ENCODE results near the gene JAKMIP2. TPM values are rescaled to one million over a fixed set of nuclear protein-coding genes. Genes with fewer than 3 reads are reported as not detected.

Gene JAKMIP2
- total RNA-seq, 1 donor from 2014 or later, result 0.49 TPM

GRCh38 chr5:147801461-147801860 lies 18.9 kb upstream of the JAKMIP2 start:
- no peaks in the 10 kb centered on the region for H3K27me3 ChIP-seq
- no peak overlapping the region for H3K4me3 ChIP-seq
- no peaks in the 10 kb centered on the region for H3K9me3 ChIP-seq
- no peak overlapping the region for H3K27ac ChIP-seq
- intact Hi-C loops (cut with DNase I), result no loop called here
- no peaks in the 10 kb centered on the region for H3K36me3 ChIP-seq
- no peaks in the 10 kb centered on the region for H3K4me1 ChIP-seq
- no peak for TF ChIP-seq POLR2AphosphoS5 (IDR thresholded peaks at IDR 0.05; ENCODE audit: insufficient read depth in 1 of 2, low read depth in 1 of 2)
- TF ChIP-seq POLR2A (IDR thresholded peaks at IDR 0.05), result no peak
- TF ChIP-seq, protein P1, sequence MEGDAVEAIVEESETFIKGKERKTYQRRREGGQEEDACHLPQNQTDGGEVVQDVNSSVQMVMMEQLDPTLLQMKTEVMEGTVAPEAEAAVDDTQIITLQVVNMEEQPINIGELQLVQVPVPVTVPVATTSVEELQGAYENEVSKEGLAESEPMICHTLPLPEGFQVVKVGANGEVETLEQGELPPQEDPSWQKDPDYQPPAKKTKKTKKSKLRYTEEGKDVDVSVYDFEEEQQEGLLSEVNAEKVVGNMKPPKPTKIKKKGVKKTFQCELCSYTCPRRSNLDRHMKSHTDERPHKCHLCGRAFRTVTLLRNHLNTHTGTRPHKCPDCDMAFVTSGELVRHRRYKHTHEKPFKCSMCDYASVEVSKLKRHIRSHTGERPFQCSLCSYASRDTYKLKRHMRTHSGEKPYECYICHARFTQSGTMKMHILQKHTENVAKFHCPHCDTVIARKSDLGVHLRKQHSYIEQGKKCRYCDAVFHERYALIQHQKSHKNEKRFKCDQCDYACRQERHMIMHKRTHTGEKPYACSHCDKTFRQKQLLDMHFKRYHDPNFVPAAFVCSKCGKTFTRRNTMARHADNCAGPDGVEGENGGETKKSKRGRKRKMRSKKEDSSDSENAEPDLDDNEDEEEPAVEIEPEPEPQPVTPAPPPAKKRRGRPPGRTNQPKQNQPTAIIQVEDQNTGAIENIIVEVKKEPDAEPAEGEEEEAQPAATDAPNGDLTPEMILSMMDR (IDR thresholded peaks at IDR 0.05), result no peak
- DNase-seq (ENCODE audit: extremely low spot score in 2 of 2), result no peak

DNA sequence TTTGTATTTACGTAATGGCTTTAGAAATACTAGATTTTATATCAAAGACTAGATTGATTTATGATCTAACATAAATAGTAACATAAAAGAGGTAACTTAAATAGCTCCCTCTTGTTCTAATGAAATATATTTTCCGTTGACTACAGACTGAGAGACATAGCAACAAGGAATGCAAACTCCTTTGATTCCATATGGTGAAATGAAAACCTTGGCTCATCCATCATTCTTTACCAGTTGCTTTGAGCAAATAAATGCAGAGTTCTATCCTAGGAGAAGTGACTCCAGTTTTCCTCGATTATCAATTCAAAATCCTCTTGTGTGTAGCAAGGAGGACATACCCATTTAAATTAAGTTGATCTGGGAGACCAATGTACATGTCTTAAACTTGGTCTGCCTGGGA lies 18.0 kb upstream of the JAKMIP2 start:
- H3K4me3 ChIP-seq, result no peak overlapping the region
- H3K4me1 ChIP-seq, result no peaks in the 10 kb centered on the region
- H3K36me3 ChIP-seq, result no peaks in the 10 kb centered on the region
- intact Hi-C loops (cut with DNase I), result no loop called here
- H3K9me3 ChIP-seq, result no peaks in the 10 kb centered on the region
- TF ChIP-seq, protein P1 (IDR thresholded peaks at IDR 0.05), result no peak
- H3K27ac ChIP-seq, result no peak overlapping the region
- DNase-seq (ENCODE audit: extremely low spot score in 2 of 2), result no peak
- H3K27me3 ChIP-seq, result no peaks in the 10 kb centered on the region

DNA sequence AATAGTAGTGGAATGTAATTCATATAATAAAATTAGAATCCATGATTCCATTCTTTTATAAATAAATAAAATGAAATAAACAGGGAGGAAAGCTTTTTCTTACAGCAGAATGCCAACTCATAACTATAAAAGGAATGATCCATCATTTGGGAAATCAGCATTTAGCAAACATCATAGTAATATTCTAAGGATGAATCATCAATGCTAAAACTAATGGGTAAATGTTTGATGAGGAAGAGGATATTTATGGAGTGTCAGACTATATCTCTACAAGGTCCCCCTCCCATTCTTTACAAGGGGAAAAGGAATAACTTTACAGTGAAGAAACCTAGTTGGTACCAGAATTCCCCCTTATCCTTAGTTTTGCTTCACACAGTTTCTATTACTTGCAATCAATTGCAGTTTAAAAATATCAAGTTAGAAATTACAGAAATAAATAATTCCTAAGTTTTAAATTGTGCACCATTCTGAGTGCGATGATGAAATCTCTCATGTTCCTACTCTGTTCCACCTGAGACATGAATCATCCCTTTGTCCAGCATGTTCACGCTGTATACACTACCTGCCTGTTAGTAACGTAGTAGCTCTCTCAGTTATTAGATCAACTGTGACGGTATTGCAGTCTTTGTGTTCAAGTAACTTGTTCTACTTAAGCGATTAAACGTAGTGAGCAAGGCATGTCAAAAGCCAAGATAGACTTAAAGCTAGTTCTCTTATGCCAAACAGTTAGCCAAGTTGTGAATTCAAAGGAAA lies 14.2 kb upstream of the JAKMIP2 start:
- Histone ChIP-seq H3K9me3 (no peaks in the 10 kb centered on the region), H3K4me3 (no peak overlapping the region), H3K27ac (no peak overlapping the region), H3K36me3 (no peaks in the 10 kb centered on the region), H3K27me3 (no peaks in the 10 kb centered on the region), H3K4me1 (no peaks in the 10 kb centered on the region)
- TF ChIP-seq POLR2AphosphoS5 (IDR thresholded peaks at IDR 0.05; ENCODE audit: insufficient read depth in 1 of 2, low read depth in 1 of 2), result no peak
- TF ChIP-seq POLR2A (IDR thresholded peaks at IDR 0.05), result no peak
- TF ChIP-seq, protein P1 (IDR thresholded peaks at IDR 0.05), result no peak
- intact Hi-C loops (cut with DNase I), result no loop called here
- DNase-seq (ENCODE audit: extremely low spot score in 2 of 2), result no peak

- Histone ChIP-seq H3K27me3 (no peaks in the 10 kb centered on the region), H3K27ac (no peak overlapping the region), H3K9me3 (no peaks in the 10 kb centered on the region), H3K4me1 (no peaks in the 10 kb centered on the region), H3K36me3 (no peaks in the 10 kb centered on the region), H3K4me3 (no peak overlapping the region)
- TF ChIP-seq POLR2AphosphoS5 (IDR thresholded peaks at IDR 0.05; ENCODE audit: insufficient read depth in 1 of 2, low read depth in 1 of 2), result no peak
- TF ChIP-seq POLR2A (IDR thresholded peaks at IDR 0.05), result no peak
- TF ChIP-seq, protein P1 (IDR thresholded peaks at IDR 0.05), result no peak
- intact Hi-C loops (cut with DNase I), result no loop called here
- no peak for DNase-seq (ENCODE audit: extremely low spot score in 2 of 2)
These were observed 8.7 kb upstream of the JAKMIP2 start for GRCh38 chr5:147791181-147791580.

- intact Hi-C loops (cut with DNase I), result no loop called here
- TF ChIP-seq, protein P1 (IDR thresholded peaks at IDR 0.05), result no peak
- TF ChIP-seq POLR2AphosphoS5 (IDR thresholded peaks at IDR 0.05; ENCODE audit: insufficient read depth in 1 of 2, low read depth in 1 of 2), result no peak
- TF ChIP-seq POLR2A (IDR thresholded peaks at IDR 0.05), result no peak
- H3K36me3 ChIP-seq, result no peaks in the 10 kb centered on the region
These were observed 7.3 kb upstream of the JAKMIP2 start for GRCh38 chr5:147789820-147790219.

More at GRCh38 chr5:147789820-147790219, 7.3 kb upstream of the JAKMIP2 start:
- Histone ChIP-seq H3K27me3 (no peaks in the 10 kb centered on the region), H3K9me3 (no peaks in the 10 kb centered on the region), H3K4me3 (no peak overlapping the region), H3K4me1 (no peaks in the 10 kb centered on the region), H3K27ac (no peak overlapping the region)
- DNase-seq (ENCODE audit: extremely low spot score in 2 of 2), result no peak
